Immature natural killer cell (primary cell): ENCODE measurements around the gene SLC7A4. TPM values are rescaled to one million over a fixed set of nuclear protein-coding genes. Genes with fewer than 3 reads are reported as not detected.
"Not testable (repeated sequence)": the region's sequence is repeated elsewhere in the genome, so short reads cannot be mapped to it uniquely, and the experiment has no call there.

Experiments
- DNase-seq, 3 donors: peaks; one replicate each; pipeline ENCODE4 v3.0.0; 2022; ENCODE audit warnings: mixed read lengths in 1 of 3
- H3K27ac Mint-ChIP-seq, 6 donors: one replicate each; pipeline ENCODE4 v1.8.0; 2020; ENCODE audit warnings: mixed read lengths in 6 of 6, mild to moderate bottlenecking in 5 of 6, inconsistent platforms in 4 of 6, moderate library complexity in 3 of 6
- H3K27me3 Mint-ChIP-seq, 3 donors: one replicate each; pipeline ENCODE4 v1.8.0; 2020 to 2021; ENCODE audit warnings: low read depth in 3 of 3, mild to moderate bottlenecking in 3 of 3, mixed read lengths in 3 of 3, moderate library complexity in 3 of 3, inconsistent platforms in 1 of 3
- H3K36me3 Mint-ChIP-seq, 3 donors: one replicate each; pipeline ENCODE4 v1.8.0; 2020; ENCODE audit warnings: mixed read lengths in 3 of 3, inconsistent platforms in 2 of 3, mild to moderate bottlenecking in 2 of 3
- H3K4me1 Mint-ChIP-seq, 2 donors: one replicate each; pipeline ENCODE4 v1.8.0; 2020; ENCODE audit warnings: inconsistent platforms in 2 of 2, mild to moderate bottlenecking in 2 of 2, mixed read lengths in 2 of 2, moderate library complexity in 1 of 2
- H3K4me3 Mint-ChIP-seq, 5 donors: one replicate each; pipeline ENCODE4 v1.8.0; 2020; ENCODE audit warnings: mild to moderate bottlenecking in 5 of 5, mixed read lengths in 5 of 5, inconsistent platforms in 3 of 5, moderate library complexity in 3 of 5
- H3K9me3 Mint-ChIP-seq, 6 donors: one replicate each; pipeline ENCODE4 v1.8.0; 2020; ENCODE audit warnings: mild to moderate bottlenecking in 6 of 6, mixed read lengths in 6 of 6, inconsistent platforms in 4 of 6, moderate library complexity in 3 of 6
- polyA plus RNA-seq, 3 donors: library from polyadenylated mRNA; unstranded; fragments of 300-500 nt; fragmentation: Illumina TruSeq; gene quantifications; one replicate each; pipeline ENCODE4 v1.2.3, GENCODE V29; 2021

The SLC7A4 gene, protein sequence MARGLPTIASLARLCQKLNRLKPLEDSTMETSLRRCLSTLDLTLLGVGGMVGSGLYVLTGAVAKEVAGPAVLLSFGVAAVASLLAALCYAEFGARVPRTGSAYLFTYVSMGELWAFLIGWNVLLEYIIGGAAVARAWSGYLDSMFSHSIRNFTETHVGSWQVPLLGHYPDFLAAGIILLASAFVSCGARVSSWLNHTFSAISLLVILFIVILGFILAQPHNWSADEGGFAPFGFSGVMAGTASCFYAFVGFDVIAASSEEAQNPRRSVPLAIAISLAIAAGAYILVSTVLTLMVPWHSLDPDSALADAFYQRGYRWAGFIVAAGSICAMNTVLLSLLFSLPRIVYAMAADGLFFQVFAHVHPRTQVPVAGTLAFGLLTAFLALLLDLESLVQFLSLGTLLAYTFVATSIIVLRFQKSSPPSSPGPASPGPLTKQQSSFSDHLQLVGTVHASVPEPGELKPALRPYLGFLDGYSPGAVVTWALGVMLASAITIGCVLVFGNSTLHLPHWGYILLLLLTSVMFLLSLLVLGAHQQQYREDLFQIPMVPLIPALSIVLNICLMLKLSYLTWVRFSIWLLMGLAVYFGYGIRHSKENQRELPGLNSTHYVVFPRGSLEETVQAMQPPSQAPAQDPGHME
- not detected for polyA plus RNA-seq

DNA sequence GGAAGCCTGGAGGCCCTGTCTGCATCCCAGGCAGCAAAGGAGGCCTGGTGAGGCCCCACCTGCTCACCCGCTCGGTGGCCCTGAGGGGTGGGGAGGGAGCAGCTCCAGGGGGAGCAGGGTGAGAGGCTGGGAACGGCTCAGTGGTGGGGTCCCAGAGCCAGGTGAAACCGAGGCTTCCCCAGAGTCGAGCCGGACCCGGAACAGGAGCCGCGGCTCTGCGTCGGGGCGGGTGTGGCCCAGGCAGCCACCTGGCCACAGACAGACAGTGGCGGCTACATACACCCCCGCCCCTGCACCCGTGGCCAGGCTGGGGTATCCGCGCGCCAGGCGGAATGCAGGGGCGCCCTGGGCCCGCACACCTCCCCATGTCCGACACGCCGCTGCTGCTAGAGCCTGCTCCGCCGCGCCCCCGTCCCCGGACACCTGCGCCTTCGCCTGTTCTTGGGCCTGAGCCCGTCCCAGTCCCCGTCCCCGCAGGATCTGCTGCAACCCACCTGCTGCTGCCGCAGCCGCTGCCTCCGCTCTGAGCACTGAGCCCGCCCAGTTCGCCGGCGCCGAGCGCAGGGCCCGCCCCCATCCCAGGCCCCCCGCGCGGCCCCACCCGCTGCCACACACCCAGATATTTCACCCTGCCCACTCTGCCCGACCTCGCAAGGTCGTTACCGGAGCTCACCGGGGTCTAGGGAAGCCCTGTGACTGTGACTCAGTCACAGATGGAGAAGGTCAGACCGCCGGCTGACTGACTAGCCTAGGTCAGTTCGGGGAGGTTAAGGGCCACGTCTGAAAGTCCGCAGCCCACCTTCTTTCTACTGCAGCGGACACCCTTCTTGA, at the start of gene SLC7A4:
Gene SLC7A4, minus strand, starts transcription at position 525 of the 831 bp plus-strand sequence. CDS start 749 bp downstream, outside the sequence.
- H3K4me3 Mint-ChIP-seq: peak within 1 kb of the TSS in 1 of 5 donors; percentile 65
- no peaks in the 10 kb centered on the region for H3K4me1 Mint-ChIP-seq
- H3K27me3 Mint-ChIP-seq: peaks cover 4 to 6% (median 4%) of the 10 kb centered on the region in 3 donors
- no peak within 1 kb of the TSS for H3K27ac Mint-ChIP-seq
- H3K36me3 Mint-ChIP-seq: no peaks in the 10 kb centered on the region
- no peaks in the 10 kb centered on the region for H3K9me3 Mint-ChIP-seq
- DNase-seq: no peak

GRCh38 chr22:21080435-21081137, 48.2 kb upstream of the SLC7A4 start:
- no peaks in the 10 kb centered on the region for H3K36me3 Mint-ChIP-seq
- H3K4me1 Mint-ChIP-seq: no peaks in the 10 kb centered on the region
- no peaks in the 10 kb centered on the region for H3K9me3 Mint-ChIP-seq
- no peak overlapping the region for H3K27ac Mint-ChIP-seq
- no peak overlapping the region for H3K4me3 Mint-ChIP-seq
- DNase-seq: no peak
- H3K27me3 Mint-ChIP-seq: peaks cover 0 to 5% (median 3%) of the 10 kb centered on the region in 3 donors

- no peak for DNase-seq
- Mint-ChIP-seq H3K36me3 (no peaks in the 10 kb centered on the region), H3K9me3 (no peaks in the 10 kb centered on the region), H3K27me3 (peaks cover 0 to 5% (median 3%) of the 10 kb centered on the region in 3 donors), H3K27ac (no peak overlapping the region), H3K4me1 (no peaks in the 10 kb centered on the region), H3K4me3 (no peak overlapping the region)
Observed at GRCh38 chr22:21079493-21079892, 47.1 kb upstream of the SLC7A4 start.

- Mint-ChIP-seq H3K27me3 (peaks cover 0 to 5% (median 3%) of the 10 kb centered on the region in 3 donors), H3K27ac (no peak overlapping the region), H3K36me3 (no peaks in the 10 kb centered on the region), H3K4me3 (no peak overlapping the region), H3K4me1 (no peaks in the 10 kb centered on the region), H3K9me3 (no peaks in the 10 kb centered on the region)
- no peak for DNase-seq
Observed at GRCh38 chr22:21078916-21079315, 46.6 kb upstream of the SLC7A4 start.

DNA sequence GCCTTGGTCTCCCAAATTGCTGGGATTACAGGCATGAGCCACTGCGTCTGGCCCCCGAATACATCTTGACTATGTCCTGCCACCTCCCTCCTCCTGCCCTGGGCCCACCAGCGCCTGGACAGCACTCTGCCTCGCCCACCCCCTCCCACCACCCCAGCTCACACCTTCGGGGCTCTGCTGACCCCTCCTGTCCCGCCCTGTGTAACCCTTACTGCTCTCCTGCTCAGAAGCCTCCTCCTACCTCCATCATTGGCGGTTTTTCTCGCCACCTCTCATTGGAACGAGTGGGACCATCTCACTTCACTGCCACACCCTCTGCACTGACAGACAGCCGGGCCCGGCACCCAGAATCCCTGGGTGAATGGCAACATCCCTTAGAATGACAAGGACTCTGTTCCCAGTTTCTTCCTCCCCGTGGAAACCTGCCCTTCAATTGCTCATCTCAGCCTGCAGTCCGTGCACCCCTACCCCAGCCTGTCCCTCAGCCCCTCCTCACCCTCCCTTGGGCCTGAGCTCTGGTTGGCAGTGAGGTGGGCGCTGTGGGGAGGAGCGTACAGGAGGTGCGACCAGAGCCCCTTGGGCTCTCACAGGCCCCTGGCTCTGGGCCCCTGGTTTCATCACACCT, 45.6 kb upstream of the SLC7A4 start:
- no peaks in the 10 kb centered on the region for H3K9me3 Mint-ChIP-seq

GRCh38 chr22:21076912-21077625, 44.7 kb upstream of the SLC7A4 start:
- DNase-seq: no peak
- H3K36me3 Mint-ChIP-seq: no peaks in the 10 kb centered on the region
- no peaks in the 10 kb centered on the region for H3K4me1 Mint-ChIP-seq
- peaks cover 0 to 6% (median 5%) of the 10 kb centered on the region in 3 donors for H3K27me3 Mint-ChIP-seq
- no peak overlapping the region for H3K27ac Mint-ChIP-seq
- H3K4me3 Mint-ChIP-seq: no peak overlapping the region
- no peaks in the 10 kb centered on the region for H3K9me3 Mint-ChIP-seq

More for the DNA sequence above, 45.6 kb upstream of the SLC7A4 start:
- H3K27me3 Mint-ChIP-seq: peaks cover 0 to 5% (median 4%) of the 10 kb centered on the region in 3 donors
- no peak overlapping the region for H3K27ac Mint-ChIP-seq
- H3K36me3 Mint-ChIP-seq: no peaks in the 10 kb centered on the region
- no peak for DNase-seq
- no peak overlapping the region for H3K4me3 Mint-ChIP-seq
- H3K4me1 Mint-ChIP-seq: no peaks in the 10 kb centered on the region

GRCh38 chr22:21075516-21076138, 43.3 kb upstream of the SLC7A4 start:
- no peak for DNase-seq
- H3K36me3 Mint-ChIP-seq: no peaks in the 10 kb centered on the region
- H3K4me3 Mint-ChIP-seq: no peak overlapping the region
- no peaks in the 10 kb centered on the region for H3K4me1 Mint-ChIP-seq
- H3K27me3 Mint-ChIP-seq: peaks cover 0 to 6% (median 2%) of the 10 kb centered on the region in 3 donors
- no peaks in the 10 kb centered on the region for H3K9me3 Mint-ChIP-seq
- H3K27ac Mint-ChIP-seq: no peak overlapping the region

DNA sequence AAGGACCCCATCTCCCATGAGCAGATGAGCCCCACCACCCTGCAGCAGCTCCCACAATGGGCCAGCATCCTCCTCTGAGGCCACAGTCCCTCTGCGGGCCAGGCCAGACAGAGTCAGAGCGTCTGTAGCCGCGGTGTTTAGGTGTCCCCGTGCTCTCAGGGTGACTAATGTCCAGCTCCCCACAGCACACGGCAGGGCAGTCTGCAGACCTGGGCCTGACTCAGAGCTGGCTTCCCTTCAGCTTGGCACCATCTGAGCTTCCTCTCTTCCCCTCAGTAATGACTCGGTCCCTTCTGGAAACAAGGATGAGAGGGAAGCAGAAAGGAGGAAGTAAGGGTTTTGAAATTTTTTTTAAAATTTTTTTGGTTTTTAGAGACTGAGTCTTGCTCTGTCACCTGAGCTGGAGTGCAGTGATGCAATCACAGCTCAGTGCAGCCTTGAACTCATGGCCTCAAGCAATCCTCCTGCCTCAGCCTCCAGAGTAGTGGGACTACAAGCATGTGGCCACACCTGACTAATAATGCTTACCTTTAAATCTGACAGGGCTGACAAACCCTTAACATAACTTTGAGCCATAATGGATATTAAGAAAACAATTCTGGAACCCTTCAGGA, 41.8 kb upstream of the SLC7A4 start:
- Mint-ChIP-seq H3K4me1 (no peaks in the 10 kb centered on the region), H3K27me3 (peaks cover 0 to 6% (median 2%) of the 10 kb centered on the region in 3 donors), H3K9me3 (no peaks in the 10 kb centered on the region), H3K4me3 (no peak overlapping the region), H3K27ac (no peak overlapping the region), H3K36me3 (no peaks in the 10 kb centered on the region)
- no peak for DNase-seq

DNA sequence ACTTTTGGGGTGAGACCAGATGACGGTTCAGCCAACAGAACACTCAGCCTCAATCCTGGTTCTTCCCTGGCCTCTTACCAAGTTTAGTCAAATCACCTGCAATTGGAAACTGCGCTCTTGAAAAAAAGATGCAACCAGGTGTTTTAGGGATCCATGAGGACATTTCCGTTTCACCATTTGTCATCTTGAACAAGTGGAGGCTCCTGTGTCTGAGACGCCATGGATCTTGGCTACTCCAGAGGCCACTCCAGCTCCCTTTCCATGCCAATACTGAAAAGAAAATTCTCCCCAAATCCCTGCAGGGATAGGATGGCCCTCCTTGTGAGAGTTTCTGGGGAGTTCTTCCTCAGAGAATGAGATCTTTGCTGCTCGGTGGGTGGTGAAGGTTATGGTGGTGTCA, 41.1 kb upstream of the SLC7A4 start:
- Mint-ChIP-seq H3K36me3 (no peaks in the 10 kb centered on the region), H3K4me3 (no peak overlapping the region), H3K9me3 (no peaks in the 10 kb centered on the region), H3K4me1 (no peaks in the 10 kb centered on the region), H3K27ac (no peak overlapping the region), H3K27me3 (peaks cover 0 to 6% (median 0%) of the 10 kb centered on the region in 3 donors)
- no peak for DNase-seq

DNA sequence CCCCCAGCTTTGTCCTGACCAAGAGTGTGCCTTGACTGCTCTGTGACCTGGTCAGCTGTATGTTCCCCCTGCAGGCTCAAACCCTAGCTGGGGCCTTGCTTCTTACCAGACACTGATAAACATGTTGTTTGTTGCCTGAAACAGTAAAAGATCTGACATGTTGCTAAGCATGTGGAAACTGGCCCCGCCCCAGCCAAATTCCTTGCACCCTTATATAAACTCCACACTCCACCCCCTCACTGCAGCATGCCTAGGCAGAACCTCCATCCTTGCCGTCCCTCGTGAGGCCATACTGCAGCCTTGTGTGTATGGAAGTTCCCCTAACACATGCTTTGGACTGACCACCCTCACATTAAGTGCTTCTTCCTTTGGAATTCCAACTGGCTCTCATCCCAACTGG, 40.7 kb upstream of the SLC7A4 start:
- Mint-ChIP-seq H3K27me3 (peaks cover 0 to 6% (median 0%) of the 10 kb centered on the region in 3 donors), H3K27ac (no peak overlapping the region), H3K4me3 (no peak overlapping the region), H3K36me3 (no peaks in the 10 kb centered on the region), H3K9me3 (no peaks in the 10 kb centered on the region), H3K4me1 (no peaks in the 10 kb centered on the region)
- DNase-seq: no peak

- not testable (repeated sequence) for H3K4me3 Mint-ChIP-seq, H3K4me1 Mint-ChIP-seq, H3K27me3 Mint-ChIP-seq, H3K27ac Mint-ChIP-seq, H3K36me3 Mint-ChIP-seq, DNase-seq, H3K9me3 Mint-ChIP-seq
Observed at GRCh38 chr22:21071796-21072195, 39.4 kb upstream of the SLC7A4 start.
